Left forelimb (tissue), 1 donor: ENCODE measurements around the gene SPPL2C.

Experiments used
- DNase-seq: peaks from one replicate; pipeline ENCODE4 v3.0.0-alpha.2; 2018; ENCODE audit warnings: low spot score

The SPPL2C gene

GRCh38 chr17:45844695-45845375, at the start of gene SPPL2C:
SPPL2C (plus strand) TSS chr17:45844881; CDS start chr17:45844907, 26 bp downstream.
- no peak for DNase-seq

- DNase-seq: no peak
Measured at GRCh38 chr17:45800816-45801215, 43.9 kb upstream of the SPPL2C start.

GRCh38 chr17:45801421-45801820, 43.3 kb upstream of the SPPL2C start:
- DNase-seq: no peak

- no peak for DNase-seq
Measured at GRCh38 chr17:45808845-45809244, 35.8 kb upstream of the SPPL2C start.

- no peak for DNase-seq
Measured at GRCh38 chr17:45809499-45809898, 35.2 kb upstream of the SPPL2C start.

- no peak for DNase-seq
Measured at GRCh38 chr17:45812102-45812501, 32.6 kb upstream of the SPPL2C start.

- no peak for DNase-seq
Measured at GRCh38 chr17:45813048-45813725, 31.5 kb upstream of the SPPL2C start.

- DNase-seq: no peak
Measured at GRCh38 chr17:45814622-45815606, 29.8 kb upstream of the SPPL2C start.

GRCh38 chr17:45815752-45816151, 28.9 kb upstream of the SPPL2C start:
- no peak for DNase-seq

- no peak for DNase-seq
Measured at GRCh38 chr17:45818041-45818440, 26.6 kb upstream of the SPPL2C start.

- no peak for DNase-seq
Measured at GRCh38 chr17:45818699-45819098, 26.0 kb upstream of the SPPL2C start.

GRCh38 chr17:45819632-45820031, 25.0 kb upstream of the SPPL2C start:
- no peak for DNase-seq

- DNase-seq: no peak
Measured at GRCh38 chr17:45820052-45820780, 24.5 kb upstream of the SPPL2C start.

- DNase-seq: no peak
Measured at GRCh38 chr17:45821147-45821546, 23.5 kb upstream of the SPPL2C start.

- DNase-seq: no peak
Measured at GRCh38 chr17:45823598-45823997, 21.1 kb upstream of the SPPL2C start.

GRCh38 chr17:45824475-45824874, 20.2 kb upstream of the SPPL2C start:
- no peak for DNase-seq

GRCh38 chr17:45824901-45825492, 19.7 kb upstream of the SPPL2C start:
- DNase-seq: no peak

- no peak for DNase-seq
Measured at GRCh38 chr17:45825792-45826191, 18.9 kb upstream of the SPPL2C start.

- no peak for DNase-seq
Measured at GRCh38 chr17:45826919-45827588, 17.6 kb upstream of the SPPL2C start.

GRCh38 chr17:45828171-45828570, 16.5 kb upstream of the SPPL2C start:
- no peak for DNase-seq

- DNase-seq: no peak
Measured at GRCh38 chr17:45828582-45829133, 16.0 kb upstream of the SPPL2C start.
